Progenitor cell of endocrine pancreas (in vitro differentiated cells): ENCODE measurements around the gene LRP2. TPM values are rescaled to one million over a fixed set of nuclear protein-coding genes. Genes with fewer than 3 reads are reported as not detected.

ENCODE experiments used
- DNase-seq: peaks from one replicate; pipeline ENCODE4 v3.0.0; 2021; ENCODE audit warnings: low spot score; ENCODE audit not compliant: unreplicated experiment
- H3K27ac Mint-ChIP-seq: 2 replicates; pipeline ENCODE4 v1.8.0; 2021; ENCODE audit warnings: mild to moderate bottlenecking, moderate library complexity, mixed read lengths
- H3K27me3 Mint-ChIP-seq: 2 replicates; pipeline ENCODE4 v1.8.0; 2021; ENCODE audit warnings: mixed read lengths
- H3K36me3 Mint-ChIP-seq: 2 replicates; pipeline ENCODE4 v1.8.0; 2022; ENCODE audit warnings: mixed read lengths; ENCODE audit not compliant: insufficient read depth
- H3K4me1 Mint-ChIP-seq: 2 replicates; pipeline ENCODE4 v1.8.0; 2021; ENCODE audit warnings: low read depth, mixed read lengths
- H3K4me3 Mint-ChIP-seq: 2 replicates; pipeline ENCODE4 v1.8.0; 2021; ENCODE audit warnings: low read depth, mild to moderate bottlenecking, moderate library complexity, mixed read lengths
- H3K9me3 Mint-ChIP-seq: 2 replicates; pipeline ENCODE4 v1.8.0; 2021; ENCODE audit warnings: low read depth, mixed read lengths
- total RNA-seq: library from RNA; stranded (reverse); gene quantifications from 2 replicates; pipeline ENCODE4 v1.2.1, GENCODE V29; 2021
- TF ChIP-seq, protein P1 (sequence below): fragments of 200-600 bp; sonication (generic); IDR thresholded peaks from one replicate; pipeline ENCODE4 v1.5.0; 2021; ENCODE audit warnings: antibody characterized with exemption, mild to moderate bottlenecking; ENCODE audit not compliant: unreplicated experiment

LRP2 gene
- total RNA-seq, 1 donor from 2014 or later = 44.4 TPM

DNA sequence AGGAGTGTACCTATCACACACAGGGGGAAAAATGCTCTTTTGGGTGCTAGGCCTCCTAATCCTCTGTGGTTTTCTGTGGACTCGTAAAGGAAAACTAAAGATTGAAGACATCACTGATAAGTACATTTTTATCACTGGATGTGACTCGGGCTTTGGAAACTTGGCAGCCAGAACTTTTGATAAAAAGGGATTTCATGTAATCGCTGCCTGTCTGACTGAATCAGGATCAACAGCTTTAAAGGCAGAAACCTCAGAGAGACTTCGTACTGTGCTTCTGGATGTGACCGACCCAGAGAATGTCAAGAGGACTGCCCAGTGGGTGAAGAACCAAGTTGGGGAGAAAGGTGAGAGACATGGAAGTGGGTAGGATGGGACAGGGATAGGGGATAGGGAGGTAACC is 280.8 kb downstream of the LRP2 start:
- Mint-ChIP-seq H3K9me3 (peaks cover 26% of the 10 kb centered on the region), H3K4me3 (no peak overlapping the region), H3K27ac (no peak overlapping the region), H3K27me3 (no peaks in the 10 kb centered on the region), H3K4me1 (no peaks in the 10 kb centered on the region), H3K36me3 (no peaks in the 10 kb centered on the region)
- DNase-seq = no peak
- TF ChIP-seq, protein P1, sequence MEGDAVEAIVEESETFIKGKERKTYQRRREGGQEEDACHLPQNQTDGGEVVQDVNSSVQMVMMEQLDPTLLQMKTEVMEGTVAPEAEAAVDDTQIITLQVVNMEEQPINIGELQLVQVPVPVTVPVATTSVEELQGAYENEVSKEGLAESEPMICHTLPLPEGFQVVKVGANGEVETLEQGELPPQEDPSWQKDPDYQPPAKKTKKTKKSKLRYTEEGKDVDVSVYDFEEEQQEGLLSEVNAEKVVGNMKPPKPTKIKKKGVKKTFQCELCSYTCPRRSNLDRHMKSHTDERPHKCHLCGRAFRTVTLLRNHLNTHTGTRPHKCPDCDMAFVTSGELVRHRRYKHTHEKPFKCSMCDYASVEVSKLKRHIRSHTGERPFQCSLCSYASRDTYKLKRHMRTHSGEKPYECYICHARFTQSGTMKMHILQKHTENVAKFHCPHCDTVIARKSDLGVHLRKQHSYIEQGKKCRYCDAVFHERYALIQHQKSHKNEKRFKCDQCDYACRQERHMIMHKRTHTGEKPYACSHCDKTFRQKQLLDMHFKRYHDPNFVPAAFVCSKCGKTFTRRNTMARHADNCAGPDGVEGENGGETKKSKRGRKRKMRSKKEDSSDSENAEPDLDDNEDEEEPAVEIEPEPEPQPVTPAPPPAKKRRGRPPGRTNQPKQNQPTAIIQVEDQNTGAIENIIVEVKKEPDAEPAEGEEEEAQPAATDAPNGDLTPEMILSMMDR = no peak

DNA sequence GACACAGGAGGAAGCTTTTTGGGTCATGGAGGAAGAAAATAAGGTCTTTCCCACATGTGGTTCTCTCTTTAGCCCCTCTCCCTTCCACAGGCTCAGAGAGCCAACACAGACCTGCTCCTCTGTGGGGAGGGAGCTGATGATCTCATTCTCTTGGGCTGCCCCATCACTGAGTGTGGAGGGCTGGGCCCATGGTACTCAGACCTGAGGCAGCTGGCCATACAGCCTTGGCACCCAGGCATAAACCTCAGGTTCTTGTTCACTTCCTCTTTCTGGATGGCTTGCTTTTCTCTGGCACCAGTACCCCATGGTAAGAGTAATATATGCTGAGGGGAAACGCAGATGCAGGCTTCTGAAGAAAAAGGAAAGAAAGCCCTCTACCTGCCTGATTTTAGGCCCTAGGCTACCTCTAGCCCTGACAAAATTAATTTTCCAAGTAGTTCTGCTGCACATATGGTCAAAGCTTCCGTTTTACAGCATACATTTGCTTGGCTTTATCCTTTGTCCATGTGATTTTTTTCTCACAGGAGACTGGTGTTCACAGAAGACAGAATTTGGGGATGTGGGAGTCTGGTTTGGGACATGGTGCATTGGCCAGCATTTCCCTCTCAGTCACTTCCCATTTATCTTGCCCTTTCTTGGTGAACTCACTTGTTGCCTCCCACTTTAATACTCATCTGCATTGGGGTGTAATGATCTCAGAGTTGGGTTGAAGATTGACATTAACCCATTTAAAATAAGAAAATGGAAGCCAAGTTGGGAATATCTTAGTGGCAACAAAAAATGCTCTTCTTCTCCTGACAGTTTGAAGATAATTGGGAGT is 281.9 kb downstream of the LRP2 start:
- Mint-ChIP-seq H3K36me3 (no peaks in the 10 kb centered on the region), H3K27me3 (no peaks in the 10 kb centered on the region), H3K27ac (no peak overlapping the region), H3K4me3 (no peak overlapping the region), H3K4me1 (no peaks in the 10 kb centered on the region), H3K9me3 (peaks cover 15% of the 10 kb centered on the region)
- no peak for DNase-seq
- TF ChIP-seq, protein P1 = no peak

DNA sequence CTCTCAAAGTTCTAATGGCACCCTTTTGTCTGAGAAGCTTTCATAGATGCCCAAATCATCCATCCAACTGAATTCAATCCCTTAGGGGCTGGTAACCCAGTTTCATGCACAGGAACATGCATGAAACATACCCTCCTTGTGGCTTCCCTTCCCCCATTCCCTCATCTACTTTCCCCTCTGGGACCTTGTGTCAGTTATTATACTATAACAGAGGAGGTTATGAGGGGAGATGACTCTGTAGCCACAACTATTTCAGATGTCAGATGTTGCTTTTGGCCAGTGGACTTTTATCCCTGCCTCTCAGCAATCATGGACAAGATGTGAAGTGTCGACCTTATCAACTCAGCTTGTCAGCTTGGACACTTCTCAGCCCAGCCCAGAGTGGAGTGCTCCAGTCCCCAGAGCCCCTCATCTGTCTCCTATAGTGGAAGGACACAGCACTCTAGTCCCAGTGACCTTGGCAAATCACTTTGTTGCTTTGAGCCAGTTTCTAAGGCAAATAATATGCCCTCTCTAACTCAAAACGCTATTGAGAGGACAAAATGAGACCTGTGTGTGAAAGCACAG is 284.6 kb downstream of the LRP2 start:
- H3K27ac Mint-ChIP-seq = no peak overlapping the region
- TF ChIP-seq, protein P1 = no peak
- no peaks in the 10 kb centered on the region for H3K27me3 Mint-ChIP-seq
- DNase-seq = no peak
- no peak overlapping the region for H3K4me3 Mint-ChIP-seq
- no peaks in the 10 kb centered on the region for H3K36me3 Mint-ChIP-seq
- H3K9me3 Mint-ChIP-seq = no peaks in the 10 kb centered on the region
- H3K4me1 Mint-ChIP-seq = no peaks in the 10 kb centered on the region

Other genes starting within 250 kb of the LRP2 start
- 8.2 and 8.3 TPM in 2 replicates for gene BBS5, start 117.0 kb upstream of the LRP2 start, total RNA-seq
- gene KLHL41, start 147.2 kb upstream of the LRP2 start, total RNA-seq = 0.36 and 0.42 TPM in 2 replicates
- gene FASTKD1, start 211.3 kb upstream of the LRP2 start, total RNA-seq = 45.7 and 46.4 TPM in 2 replicates
- 62.1 and 66.5 TPM in 2 replicates for gene PPIG, start 221.8 kb upstream of the LRP2 start, total RNA-seq